ENCODE data around the gene ZNF223.
A peak's percentile ranks its signal among the peaks of the same experiment; 100 is the strongest.

ZNF223 gene

DNA sequence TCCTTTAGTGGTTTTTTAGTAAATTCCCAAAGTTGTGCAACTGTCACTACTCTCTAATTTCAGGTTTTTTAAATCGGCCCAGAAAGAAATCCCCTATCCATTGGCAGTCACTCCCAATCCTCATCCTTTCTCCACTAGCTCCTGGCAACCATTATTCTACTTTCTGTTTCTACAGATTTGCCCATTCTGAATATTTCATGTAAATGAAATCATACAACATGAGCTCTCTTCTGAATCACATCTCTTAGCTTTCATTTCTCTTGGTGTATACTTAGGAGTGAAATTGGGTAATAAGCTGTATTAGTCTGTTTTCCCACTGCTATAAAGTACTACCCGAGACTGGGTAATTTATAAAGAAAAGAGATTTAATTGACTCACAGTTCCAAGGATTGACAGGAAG is 9.7 kb upstream of the ZNF223 start:
- Mint-ChIP-seq H3K36me3 (ENCODE audit: low read depth) (no peaks in the 10 kb centered on the region), H3K4me1 (ENCODE audit: low read depth) (no peaks in the 10 kb centered on the region), H3K27me3 (ENCODE audit: low read depth) (no peaks in the 10 kb centered on the region), H3K9me3 (peaks cover 66% of the 10 kb centered on the region), H3K4me3 (no peak overlapping the region), H3K27ac (no peak overlapping the region)
- DNase-seq (ENCODE audit: low spot score) = no peak

DNA sequence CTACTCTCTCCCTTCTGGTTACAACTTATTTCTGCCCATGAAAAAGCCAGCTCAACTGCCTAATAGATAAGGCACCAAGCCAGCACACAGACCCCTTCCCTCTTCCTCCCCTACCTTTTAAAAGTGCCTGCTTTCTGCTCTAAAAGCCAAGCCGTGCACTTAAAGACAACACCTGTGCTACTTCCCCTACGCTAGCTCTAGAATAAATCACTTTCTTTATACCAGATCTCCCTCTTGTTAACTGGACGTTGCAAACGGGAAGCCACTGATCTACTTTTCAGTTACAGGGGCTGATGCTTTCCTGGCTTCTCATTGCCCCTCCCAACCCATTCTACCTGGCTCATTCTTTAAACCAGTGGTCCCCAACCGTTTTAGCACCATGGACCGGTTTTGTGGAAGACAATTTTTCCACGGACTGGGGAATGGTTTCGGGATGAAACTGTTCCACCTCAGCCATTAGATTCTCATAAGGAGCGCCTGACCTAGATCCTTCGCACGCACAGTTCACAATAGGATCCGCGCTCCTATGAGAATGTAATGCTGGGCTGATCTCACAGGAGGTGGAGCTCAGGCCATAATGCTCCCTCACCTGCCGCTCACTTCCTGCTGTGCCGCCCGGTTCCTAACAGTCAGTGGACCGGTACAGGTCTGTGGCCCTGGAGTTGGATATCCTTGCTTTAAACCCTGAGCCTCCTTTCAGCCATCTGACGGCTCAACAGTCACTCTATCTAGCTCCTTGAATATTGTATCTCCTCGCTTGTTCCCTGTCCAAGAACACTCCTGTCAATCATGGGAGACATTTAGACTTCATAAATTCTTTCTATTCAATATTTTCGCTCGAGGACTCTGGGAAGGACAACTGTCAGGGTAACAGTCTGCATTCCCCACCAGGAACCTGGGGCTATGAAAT is 841 bp upstream of the ZNF223 start:
- Mint-ChIP-seq H3K4me1 (ENCODE audit: low read depth) (peaks cover 7% of the 10 kb centered on the region), H3K4me3 (peak overlapping the region; percentile 79), H3K9me3 (peaks cover 56% of the 10 kb centered on the region), H3K27me3 (ENCODE audit: low read depth) (no peaks in the 10 kb centered on the region), H3K27ac (no peak overlapping the region), H3K36me3 (ENCODE audit: low read depth) (peaks cover 4% of the 10 kb centered on the region)
- no peak for DNase-seq (ENCODE audit: low spot score)

DNA sequence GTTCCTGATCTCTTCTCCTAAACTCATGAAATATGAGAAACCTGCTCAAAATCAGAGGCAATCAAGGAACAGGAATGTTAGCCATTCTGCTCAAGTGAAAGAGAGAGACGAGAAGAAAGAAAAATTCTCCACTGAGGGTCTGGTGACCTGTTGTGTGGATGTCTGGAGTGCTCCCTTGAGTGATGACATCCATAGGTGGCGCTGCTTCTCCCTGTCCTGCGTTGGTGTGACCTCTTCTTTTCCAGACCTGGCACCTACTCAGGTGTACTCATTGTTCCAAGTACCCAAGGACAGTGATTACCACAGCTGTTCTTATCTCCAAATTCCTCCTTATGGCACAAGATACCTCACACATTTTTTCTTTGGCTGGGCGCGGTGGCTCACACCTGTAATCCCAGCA is 4.0 kb downstream of the ZNF223 start:
- no peak for DNase-seq (ENCODE audit: low spot score)
- Mint-ChIP-seq H3K27me3 (ENCODE audit: low read depth) (no peaks in the 10 kb centered on the region), H3K27ac (no peak overlapping the region), H3K36me3 (ENCODE audit: low read depth) (peaks cover 4% of the 10 kb centered on the region), H3K9me3 (peaks cover 66% of the 10 kb centered on the region), H3K4me3 (no peak overlapping the region), H3K4me1 (ENCODE audit: low read depth) (peaks cover 7% of the 10 kb centered on the region)

DNA sequence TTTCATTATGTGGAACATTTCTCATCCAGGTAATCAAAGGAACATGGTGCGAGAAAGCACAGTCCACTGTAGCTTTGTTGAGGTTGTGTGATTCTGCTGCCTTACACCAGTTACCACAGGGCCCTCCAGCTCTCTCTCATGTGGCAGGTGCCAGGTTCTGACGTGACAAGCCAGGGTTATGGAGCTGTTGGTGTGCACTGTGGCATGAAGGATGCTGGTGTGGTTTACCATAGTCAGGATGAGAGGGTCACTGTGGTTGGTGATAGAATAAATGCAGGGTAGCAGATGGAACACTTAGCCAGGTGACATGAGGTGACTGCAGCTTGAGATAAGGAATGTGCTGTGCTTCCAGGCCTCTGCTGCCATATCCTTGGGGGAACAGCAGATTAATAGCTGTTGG is 7.4 kb downstream of the ZNF223 start:
- Mint-ChIP-seq H3K4me3 (no peak overlapping the region), H3K9me3 (peaks cover 50% of the 10 kb centered on the region), H3K27me3 (ENCODE audit: low read depth) (no peaks in the 10 kb centered on the region), H3K27ac (no peak overlapping the region), H3K4me1 (ENCODE audit: low read depth) (no peaks in the 10 kb centered on the region), H3K36me3 (ENCODE audit: low read depth) (no peaks in the 10 kb centered on the region)
- no peak for DNase-seq (ENCODE audit: low spot score)

DNA sequence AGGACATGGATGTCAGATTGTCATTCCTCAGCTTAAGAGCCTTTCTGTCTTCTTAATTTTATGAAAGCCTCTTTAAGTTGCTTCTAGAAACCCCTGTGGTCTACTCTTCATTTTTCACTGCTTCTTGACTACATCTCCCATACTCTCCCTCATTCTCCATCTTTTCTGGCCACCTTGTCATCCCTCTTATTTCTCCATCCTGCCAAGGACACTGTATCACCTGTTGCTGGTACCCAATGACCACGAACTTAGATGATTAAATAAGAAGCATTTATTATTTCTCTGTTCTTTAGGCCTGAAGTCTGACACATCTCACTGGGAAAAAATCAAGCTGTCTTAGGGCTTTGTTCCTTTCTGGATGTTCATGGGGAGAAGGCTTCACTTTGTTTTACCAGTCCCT is 9.2 kb downstream of the ZNF223 start:
- DNase-seq (ENCODE audit: low spot score) = no peak
- no peak overlapping the region for H3K4me3 Mint-ChIP-seq
- no peaks in the 10 kb centered on the region for H3K27me3 Mint-ChIP-seq (ENCODE audit: low read depth)
- peaks cover 45% of the 10 kb centered on the region for H3K9me3 Mint-ChIP-seq
- H3K4me1 Mint-ChIP-seq (ENCODE audit: low read depth) = no peaks in the 10 kb centered on the region
- H3K36me3 Mint-ChIP-seq (ENCODE audit: low read depth) = no peaks in the 10 kb centered on the region
- no peak overlapping the region for H3K27ac Mint-ChIP-seq

DNA sequence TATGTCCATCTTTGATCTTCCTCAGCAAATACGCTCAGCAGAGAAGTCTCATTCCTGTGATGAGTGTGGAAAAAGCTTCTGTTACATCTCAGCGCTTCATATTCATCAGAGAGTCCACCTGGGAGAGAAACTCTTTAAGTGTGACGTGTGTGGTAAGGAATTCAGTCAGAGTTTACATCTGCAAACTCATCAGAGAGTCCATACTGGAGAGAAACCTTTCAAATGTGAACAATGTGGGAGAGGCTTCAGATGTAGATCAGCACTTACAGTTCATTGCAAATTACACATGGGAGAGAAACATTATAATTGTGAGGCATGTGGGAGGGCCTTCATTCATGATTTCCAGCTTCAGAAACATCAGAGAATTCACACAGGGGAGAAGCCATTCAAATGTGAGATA is 14.5 kb downstream of the ZNF223 start:
- H3K27me3 Mint-ChIP-seq (ENCODE audit: low read depth) = no peaks in the 10 kb centered on the region
- H3K27ac Mint-ChIP-seq = no peak overlapping the region
- peaks cover 6% of the 10 kb centered on the region for H3K36me3 Mint-ChIP-seq (ENCODE audit: low read depth)
- no peak for DNase-seq (ENCODE audit: low spot score)
- peaks cover 55% of the 10 kb centered on the region for H3K9me3 Mint-ChIP-seq
- H3K4me1 Mint-ChIP-seq (ENCODE audit: low read depth) = peaks cover 1% of the 10 kb centered on the region
- no peak overlapping the region for H3K4me3 Mint-ChIP-seq

DNA sequence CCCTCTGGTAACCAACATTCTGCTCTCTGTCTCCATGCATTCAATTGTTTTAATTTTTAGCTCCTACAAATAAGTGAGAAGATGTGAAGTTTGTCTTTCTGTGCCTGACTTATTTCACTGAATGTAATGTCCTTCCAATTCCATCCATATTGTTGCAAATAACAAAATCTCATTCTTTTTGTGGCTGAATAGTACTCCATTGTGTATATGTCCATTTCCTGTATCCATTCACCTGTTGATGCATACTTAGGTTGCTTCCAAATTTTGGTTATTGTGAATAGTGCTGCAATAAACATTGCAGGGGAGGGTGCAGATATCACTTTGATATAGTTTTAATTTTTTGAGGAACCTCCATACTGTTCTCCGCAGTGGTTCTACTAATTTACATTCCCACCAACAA is 17.6 kb downstream of the ZNF223 start:
- Mint-ChIP-seq H3K27ac (no peak overlapping the region), H3K4me3 (no peak overlapping the region), H3K4me1 (ENCODE audit: low read depth) (peaks cover 14% of the 10 kb centered on the region), H3K36me3 (ENCODE audit: low read depth) (peaks cover 17% of the 10 kb centered on the region), H3K9me3 (peaks cover 60% of the 10 kb centered on the region), H3K27me3 (ENCODE audit: low read depth) (no peaks in the 10 kb centered on the region)
- no peak for DNase-seq (ENCODE audit: low spot score)

DNA sequence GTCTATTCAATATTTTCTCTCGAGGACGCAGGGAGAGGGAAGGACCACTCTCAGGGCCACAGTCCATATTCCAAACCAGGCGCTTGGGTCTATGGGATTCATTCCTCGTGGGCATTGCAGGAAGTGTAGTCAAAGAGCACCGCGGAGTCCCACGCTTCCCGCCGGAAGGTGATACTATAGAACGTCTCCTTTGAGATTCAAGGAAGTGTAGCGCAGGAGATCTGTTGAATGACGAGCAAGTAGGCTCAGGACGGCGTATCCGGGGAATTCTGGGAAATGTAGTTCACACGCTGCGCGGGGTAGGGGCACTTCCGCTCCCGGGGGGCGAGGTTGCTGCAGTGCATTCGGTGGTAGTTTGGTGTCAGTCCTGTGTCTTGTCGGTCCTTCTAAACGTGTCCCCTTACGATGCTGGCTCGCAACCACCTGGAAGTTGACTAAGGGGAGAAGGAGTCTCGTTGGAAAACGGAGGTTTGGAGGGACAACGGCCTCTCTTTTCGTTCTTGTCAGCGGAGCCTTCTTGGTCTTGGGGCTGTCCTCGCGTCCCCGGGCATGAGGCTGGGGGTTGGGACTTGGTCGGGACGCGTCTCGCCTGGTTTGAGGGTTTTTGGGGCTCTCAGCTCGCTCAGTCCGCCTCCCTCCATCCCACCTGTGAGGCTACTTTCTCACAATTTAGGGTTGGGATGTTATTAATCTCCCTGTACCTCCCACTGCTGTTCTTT is 20.1 kb downstream of the ZNF223 start, which contains the start of gene ZNF284:
TSS of gene ZNF284 (plus strand) at position 336 of the 719 bp plus-strand sequence. CDS start 4,231 bp downstream, outside the sequence.
- no peaks in the 10 kb centered on the region for H3K27me3 Mint-ChIP-seq (ENCODE audit: low read depth)
- peak within 1 kb of the TSS; percentile 94 for H3K4me3 Mint-ChIP-seq

DNA sequence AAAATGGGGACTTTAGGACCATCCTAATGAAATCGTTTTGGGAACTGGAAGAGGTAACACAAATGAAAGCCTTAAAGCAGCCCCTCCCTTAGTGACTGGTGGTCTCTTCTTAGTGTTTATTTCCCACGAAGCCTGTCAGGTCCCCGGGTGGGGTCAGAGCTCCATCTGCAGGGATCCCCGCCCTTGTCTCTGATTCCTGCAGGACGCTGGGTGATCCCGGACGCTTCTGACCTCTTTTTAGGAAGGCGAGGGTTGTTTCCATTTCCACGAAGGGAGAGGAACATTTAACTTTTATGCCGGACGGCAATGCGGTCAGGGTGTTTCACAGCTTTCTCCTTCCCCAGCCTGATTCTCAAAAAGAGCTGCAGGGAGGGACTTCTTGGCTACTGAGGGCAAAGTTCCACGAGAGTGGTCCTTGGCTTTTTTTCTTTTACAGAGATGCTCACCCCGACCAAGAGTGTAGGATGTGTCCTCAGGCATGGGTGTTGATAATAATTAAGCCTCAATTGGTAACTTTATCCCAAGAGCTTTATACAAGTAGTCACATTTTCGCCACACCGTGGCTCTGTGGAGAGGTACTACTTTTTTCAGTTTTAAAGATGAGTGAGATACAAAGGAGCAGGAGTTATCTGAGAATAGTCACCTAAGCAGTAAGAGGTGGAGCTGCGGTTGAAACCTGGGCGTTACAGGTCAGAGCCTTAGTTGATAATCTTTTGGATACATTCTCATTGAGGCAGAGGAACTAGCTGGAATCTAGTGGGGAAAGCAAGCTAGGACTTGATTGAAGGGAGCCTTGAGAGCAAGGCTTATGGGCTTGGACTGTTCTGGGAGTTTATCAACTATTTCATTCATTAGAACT is 20.9 kb downstream of the ZNF223 start:
- Mint-ChIP-seq H3K9me3 (peaks cover 44% of the 10 kb centered on the region), H3K27me3 (ENCODE audit: low read depth) (no peaks in the 10 kb centered on the region), H3K36me3 (ENCODE audit: low read depth) (peaks cover 25% of the 10 kb centered on the region), H3K27ac (no peak overlapping the region), H3K4me1 (ENCODE audit: low read depth) (peaks cover 14% of the 10 kb centered on the region), H3K4me3 (peak overlapping the region; percentile 94)
- DNase-seq (ENCODE audit: low spot score) = no peak

More for the DNA sequence above, 20.1 kb downstream of the ZNF223 start, which contains the start of gene ZNF284:
- Mint-ChIP-seq H3K36me3 (ENCODE audit: low read depth) (peaks cover 21% of the 10 kb centered on the region), H3K4me1 (ENCODE audit: low read depth) (peaks cover 14% of the 10 kb centered on the region), H3K9me3 (peaks cover 44% of the 10 kb centered on the region), H3K27ac (peak within 1 kb of the TSS; percentile 83)
- peak; percentile 82 for DNase-seq (ENCODE audit: low spot score)

DNA sequence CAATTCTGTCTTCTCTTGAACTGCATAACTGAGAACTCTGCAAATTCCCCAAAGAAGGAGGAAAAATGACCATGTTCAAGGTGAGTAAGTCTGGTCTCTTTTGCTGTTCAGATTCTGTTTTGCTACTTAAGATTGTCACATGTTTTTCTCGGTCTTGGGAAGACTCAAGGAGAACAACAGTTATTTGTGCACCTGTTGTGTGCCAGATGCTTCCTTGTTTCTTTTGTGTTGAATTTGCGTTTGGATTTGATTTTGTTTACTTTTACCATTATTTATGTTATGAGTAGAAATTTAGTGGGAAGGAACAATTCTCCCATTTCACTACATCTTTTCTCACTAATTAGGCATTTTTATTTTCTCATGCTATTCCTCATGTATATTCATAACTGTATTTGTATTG is 24.5 kb downstream of the ZNF223 start:
- Mint-ChIP-seq H3K27me3 (ENCODE audit: low read depth) (no peaks in the 10 kb centered on the region), H3K4me3 (no peak overlapping the region), H3K4me1 (ENCODE audit: low read depth) (peaks cover 12% of the 10 kb centered on the region), H3K36me3 (ENCODE audit: low read depth) (peaks cover 28% of the 10 kb centered on the region), H3K27ac (no peak overlapping the region), H3K9me3 (peaks cover 23% of the 10 kb centered on the region)
- DNase-seq (ENCODE audit: low spot score) = no peak

DNA sequence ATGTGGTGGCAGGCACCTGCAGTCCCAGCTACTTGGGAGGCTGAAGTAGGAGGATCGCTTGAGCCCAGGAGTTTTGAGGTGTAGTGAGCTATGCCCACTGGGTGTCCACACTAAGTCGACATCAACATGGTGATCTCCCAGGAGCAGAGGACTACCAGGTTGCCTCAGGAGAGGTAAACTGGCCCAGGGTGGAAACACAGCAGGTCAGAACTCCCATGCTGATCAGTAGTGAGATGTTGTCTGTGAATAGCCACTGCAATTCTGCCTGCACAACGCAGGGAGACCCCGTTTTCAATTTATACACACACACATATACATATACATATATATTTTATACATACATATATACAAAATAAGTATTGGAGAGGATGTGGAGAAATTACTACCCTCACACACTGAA is 40.3 kb downstream of the ZNF223 start:
- no peak for DNase-seq (ENCODE audit: low spot score)
- Mint-ChIP-seq H3K4me3 (no peak overlapping the region), H3K4me1 (ENCODE audit: low read depth) (peaks cover 10% of the 10 kb centered on the region), H3K27ac (no peak overlapping the region), H3K9me3 (peaks cover 12% of the 10 kb centered on the region), H3K27me3 (ENCODE audit: low read depth) (no peaks in the 10 kb centered on the region), H3K36me3 (ENCODE audit: low read depth) (peaks cover 20% of the 10 kb centered on the region)

DNA sequence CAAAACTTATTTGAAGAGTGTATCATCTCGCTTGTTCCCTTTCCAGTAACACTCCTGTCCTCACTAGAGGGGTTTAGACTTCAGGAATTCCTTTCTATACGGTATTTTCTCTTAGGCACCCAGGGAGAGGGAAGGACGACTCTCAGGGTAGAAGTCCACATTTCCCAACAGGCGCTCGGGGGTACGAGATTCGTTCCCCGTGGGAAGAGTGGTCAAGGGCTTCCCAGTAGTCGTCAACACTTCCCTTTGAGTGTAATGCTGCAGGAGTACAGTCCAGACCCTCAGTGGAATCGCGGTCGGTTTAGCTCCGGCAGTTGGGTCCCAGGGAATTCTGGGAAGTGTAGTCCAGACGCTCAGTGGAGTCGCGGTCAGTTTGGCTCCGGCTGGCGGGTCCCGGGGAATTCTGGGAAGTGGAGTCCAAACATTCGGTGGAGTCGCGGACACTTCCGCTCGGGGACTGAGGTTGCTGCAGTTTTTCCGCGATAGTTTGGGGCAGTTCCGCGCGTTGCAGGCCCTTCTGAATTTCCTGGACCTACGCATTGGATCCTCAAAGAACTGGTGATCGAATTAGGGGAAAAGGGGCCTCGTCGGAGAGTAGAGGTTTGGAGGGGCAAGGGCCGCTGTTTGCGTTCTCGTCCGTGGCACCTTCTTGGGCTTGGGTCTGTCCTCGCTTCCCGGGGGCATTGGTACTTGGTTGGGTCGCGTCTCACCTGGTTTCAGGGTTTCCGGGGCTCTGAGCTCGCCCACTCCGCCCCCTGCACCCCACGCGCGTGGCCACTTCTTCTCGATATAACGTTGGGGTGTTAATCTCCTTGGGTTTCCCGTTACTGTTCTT is 42.3 kb downstream of the ZNF223 start, which contains the start of gene ZNF224:
TSS of gene ZNF224 (plus strand) at position 431 of the 835 bp plus-strand sequence. CDS start 3,513 bp downstream, outside the sequence.
- H3K9me3 Mint-ChIP-seq = peaks cover 18% of the 10 kb centered on the region

DNA sequence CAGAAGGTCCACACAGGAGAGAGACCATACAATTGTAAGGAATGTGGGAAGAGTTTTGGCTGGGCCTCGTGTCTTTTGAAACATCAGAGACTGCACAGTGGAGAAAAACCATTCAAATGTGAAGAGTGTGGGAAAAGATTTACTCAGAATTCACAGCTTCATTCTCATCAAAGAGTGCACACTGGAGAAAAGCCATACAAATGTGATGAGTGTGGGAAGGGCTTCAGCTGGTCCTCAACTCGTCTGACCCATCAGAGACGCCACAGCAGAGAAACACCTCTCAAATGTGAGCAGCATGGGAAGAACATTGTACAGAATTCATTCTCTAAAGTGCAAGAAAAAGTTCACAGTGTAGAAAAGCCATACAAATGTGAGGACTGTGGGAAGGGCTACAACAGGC is 55.9 kb downstream of the ZNF223 start:
- Mint-ChIP-seq H3K4me1 (ENCODE audit: low read depth) (peaks cover 8% of the 10 kb centered on the region), H3K4me3 (no peak overlapping the region), H3K27ac (no peak overlapping the region), H3K36me3 (ENCODE audit: low read depth) (peaks cover 62% of the 10 kb centered on the region), H3K27me3 (ENCODE audit: low read depth) (no peaks in the 10 kb centered on the region), H3K9me3 (peaks cover 68% of the 10 kb centered on the region)
- no peak for DNase-seq (ENCODE audit: low spot score)

More for the DNA sequence above, 42.3 kb downstream of the ZNF223 start, which contains the start of gene ZNF224:
- H3K27me3 Mint-ChIP-seq (ENCODE audit: low read depth) = no peaks in the 10 kb centered on the region
- peak; percentile 80 for DNase-seq (ENCODE audit: low spot score)
- H3K36me3 Mint-ChIP-seq (ENCODE audit: low read depth) = peaks cover 34% of the 10 kb centered on the region
- peaks cover 10% of the 10 kb centered on the region for H3K4me1 Mint-ChIP-seq (ENCODE audit: low read depth)
- peak within 1 kb of the TSS; percentile 92 for H3K27ac Mint-ChIP-seq
- H3K4me3 Mint-ChIP-seq = peak within 1 kb of the TSS; percentile 96

Data from T-helper 2 cell treated with Interferon-gamma antibody and Interleukin-4, amounts not matched to agents 5 μg/mL and 100 μg/mL, for 36 hours (primary cell).